Body of pancreas (tissue), 4 donors: ENCODE data around the gene NTN4. TPM values are rescaled to one million over a fixed set of nuclear protein-coding genes. Genes with fewer than 3 reads are reported as not detected.

Experiments used
- ATAC-seq: fragments of 150-250 bp; one replicate; pipeline ENCODE4 v1.9.1; 2016
- DNase-seq, 4 donors: peaks; one replicate each; pipeline ENCODE4 v3.0.0-alpha.2; 2019
- H3K27ac ChIP-seq, 4 donors: fragments of 200-600 bp; sonication (generic); 1 replicate in 3 of 4; 2 replicates in 1 of 4; pipeline versions ENCODE4 v1.5.1 to v1.6.1; 2016 to 2019; ENCODE audit warnings: mild to moderate bottlenecking in 1 of 4, mixed read lengths in 1 of 4, moderate library complexity in 1 of 4
- H3K27me3 ChIP-seq, 2 donors: fragments of 200-600 bp; sonication (generic); one replicate each; pipeline ENCODE4 v1.6.0; 2016; ENCODE audit warnings: mild to moderate bottlenecking in 1 of 2
- H3K36me3 ChIP-seq, 2 donors: fragments of 200-600 bp; sonication (generic); replicated peaks in 1 of 2; 2 replicates each; pipeline ENCODE4 v1.5.1; 2016; ENCODE audit warnings: low read depth in 2 of 2; ENCODE audit not compliant: insufficient read depth in 1 of 2
- H3K4me1 ChIP-seq: fragments of 200-600 bp; sonication (generic); one replicate; pipeline ENCODE4 v1.6.0; 2016
- H3K4me3 ChIP-seq, 2 donors: fragments of 200-600 bp; sonication (generic); 1 replicate in 1 of 2; 2 replicates in 1 of 2; pipeline ENCODE4 v1.5.1; 2016 to 2019
- H3K9me3 ChIP-seq, 3 donors: fragments of 200-600 bp; sonication (generic); 1 replicate in 2 of 3; 2 replicates in 1 of 3; pipeline ENCODE4 v1.5.1; 2016
- CTCF ChIP-seq, 7 experiments: fragments of 450-650 bp in 4 of 7; fragments of 200-600 bp in 3 of 7; sonication (generic) in 3 of 7; IDR thresholded peaks; one replicate each; pipeline ENCODE4 v1.5.1; 2016 to 2019; ENCODE audit warnings: antibody characterized with exemption in 7 of 7
- POLR2A ChIP-seq, 3 donors: fragments of 450-650 bp; IDR thresholded peaks; one replicate each; pipeline ENCODE4 v1.6.1; 2016; ENCODE audit warnings: antibody characterized with exemption in 3 of 3, mild to moderate bottlenecking in 2 of 3
- WGBS, 2 donors: methylation state at CpG; one replicate each; pipeline ENCODE4 v1.1.5; 2017; 5-methylcytosine and 5-hydroxymethylcytosine counted together
- intact Hi-C: fragments of 100-400 bp; cut with DNase I; formaldehyde crosslinking; loops from one replicate; pipeline ENCODE4 v1.15.1; 2023
- total RNA-seq, 2 donors: library from RNA; depleted of rRNA; stranded (reverse); fragments of >200 nt; gene quantifications; one replicate each; pipeline ENCODE4 v1.1.0, GENCODE V29; 2016

The NTN4 gene
- total RNA-seq, 2 donors from 2014 or later = 47.7 to 62.0 TPM

- H3K4me3 ChIP-seq = no peak overlapping the region
- no peaks in the 10 kb centered on the region for H3K27me3 ChIP-seq
- H3K4me1 ChIP-seq = peaks cover 55% of the 10 kb centered on the region
- DNase-seq = no peak
- H3K36me3 ChIP-seq = no peaks in the 10 kb centered on the region
- TF ChIP-seq CTCF (IDR thresholded peaks at IDR 0.05) (no peak), POLR2A (IDR thresholded peaks at IDR 0.05) (no peak)
- no peak for ATAC-seq
- intact Hi-C loops = no loop called here
- WGBS, 2 donors = 70 to 91% methylated on average over 1 of the region's 1 CpG
- H3K27ac ChIP-seq = peak overlapping the region in 1 of 4 donors; percentile 14
- H3K9me3 ChIP-seq = no peaks in the 10 kb centered on the region
Observed at GRCh38 chr12:95764848-95765247, 25.7 kb downstream of the NTN4 start.

GRCh38 chr12:95763809-95764253 is 26.7 kb downstream of the NTN4 start:
- H3K9me3 ChIP-seq = no peaks in the 10 kb centered on the region
- no peak for TF ChIP-seq CTCF (IDR thresholded peaks at IDR 0.05)
- no peak for TF ChIP-seq POLR2A (IDR thresholded peaks at IDR 0.05)
- H3K27me3 ChIP-seq = no peaks in the 10 kb centered on the region
- DNase-seq (peak in 3 of 4 donors; percentile 29 to 50 (median 37)), ATAC-seq (peak; percentile 58)
- peak overlapping the region in 2 of 4 donors; percentile 9 to 41 for H3K27ac ChIP-seq
- intact Hi-C loops = no loop called here
- no peak overlapping the region for H3K4me3 ChIP-seq
- H3K4me1 ChIP-seq = peaks cover 55% of the 10 kb centered on the region
- no peaks in the 10 kb centered on the region for H3K36me3 ChIP-seq

DNA sequence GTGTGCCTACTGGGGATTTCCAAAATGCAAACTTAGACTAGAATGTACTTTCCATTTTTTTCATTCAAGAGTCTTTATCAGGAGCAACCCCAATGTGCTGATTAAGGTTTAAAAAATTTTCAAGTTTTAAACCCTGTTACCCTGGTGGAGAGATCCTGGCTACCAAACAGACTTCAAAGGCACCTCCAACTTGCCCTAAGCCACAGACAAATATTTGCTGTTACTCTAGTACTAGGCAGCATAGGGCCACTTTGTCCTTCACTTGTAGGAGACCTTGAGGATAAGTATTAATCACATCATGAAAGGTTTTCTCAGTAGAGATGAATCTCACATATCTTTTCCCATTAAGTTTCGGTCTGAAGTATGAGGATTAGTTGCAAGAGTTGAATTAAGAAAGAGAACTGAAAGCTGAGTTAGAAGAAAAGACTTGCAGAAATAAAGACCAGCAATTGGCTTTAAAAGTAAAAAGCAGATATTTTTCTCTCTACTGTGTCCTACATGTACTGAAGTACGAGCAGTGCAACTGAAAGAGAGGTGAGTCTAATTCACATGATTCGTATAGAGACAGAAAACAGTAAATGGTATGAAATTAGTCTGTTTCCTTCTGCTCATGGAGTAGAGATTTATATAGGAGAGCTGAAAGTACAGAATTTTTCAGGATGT is 28.3 kb downstream of the NTN4 start:
- H3K4me3 ChIP-seq = no peak overlapping the region
- intact Hi-C loops = no loop called here
- DNase-seq = peak in 3 of 4 donors; percentile 25 to 58 (median 29)
- no peaks in the 10 kb centered on the region for H3K36me3 ChIP-seq
- H3K27ac ChIP-seq = peak overlapping the region; percentile 21 to 69 (median 56)
- peak; percentile 83 for ATAC-seq
- no peaks in the 10 kb centered on the region for H3K9me3 ChIP-seq
- peaks cover 45% of the 10 kb centered on the region for H3K4me1 ChIP-seq
- no peaks in the 10 kb centered on the region for H3K27me3 ChIP-seq
- TF ChIP-seq CTCF (IDR thresholded peaks at IDR 0.05) (peak in 3 of 7 experiments; percentile 10 to 14 (median 12)), POLR2A (IDR thresholded peaks at IDR 0.05) (no peak)
- WGBS, 2 donors = 25 to 34% methylated on average over 3 of the region's 3 CpGs

- TF ChIP-seq POLR2A (IDR thresholded peaks at IDR 0.05) = no peak
- TF ChIP-seq CTCF (IDR thresholded peaks at IDR 0.05) = no peak
- Histone ChIP-seq H3K36me3 (no peaks in the 10 kb centered on the region), H3K27me3 (no peaks in the 10 kb centered on the region), H3K27ac (no peak overlapping the region), H3K9me3 (no peaks in the 10 kb centered on the region), H3K4me1 (peaks cover 42% of the 10 kb centered on the region), H3K4me3 (no peak overlapping the region)
- intact Hi-C loops = no loop called here
- 87 to 89% methylated on average over 3 of the region's 3 CpGs for WGBS, 2 donors
- DNase-seq = no peak
- no peak for ATAC-seq
Observed at GRCh38 chr12:95760371-95760770, 30.2 kb downstream of the NTN4 start.

- H3K4me1 ChIP-seq = peaks cover 42% of the 10 kb centered on the region
- TF ChIP-seq POLR2A (IDR thresholded peaks at IDR 0.05) = no peak
Observed at GRCh38 chr12:95759718-95760117, 30.8 kb downstream of the NTN4 start.

More at GRCh38 chr12:95759718-95760117, 30.8 kb downstream of the NTN4 start:
- Histone ChIP-seq H3K9me3 (no peaks in the 10 kb centered on the region), H3K27ac (no peak overlapping the region), H3K27me3 (no peaks in the 10 kb centered on the region), H3K36me3 (no peaks in the 10 kb centered on the region), H3K4me3 (no peak overlapping the region)
- intact Hi-C loops = no loop called here
- DNase-seq = no peak
- no peak for ATAC-seq
- 0% methylated on average over 1 of the region's 1 CpG for WGBS, 2 donors
